ENCODE data around the gene AVPR1B. TPM values are rescaled to one million over a fixed set of nuclear protein-coding genes. Genes with fewer than 3 reads are reported as not detected.

AVPR1B gene
- total RNA-seq, 1 donor from 2014 or later: 0.87 TPM

GRCh38 chr1:206128196-206128595 is 11.0 kb upstream of the AVPR1B start:
- Mint-ChIP-seq H3K27me3 (peaks cover 8% of the 10 kb centered on the region), H3K36me3 (no peaks in the 10 kb centered on the region), H3K27ac (no peak overlapping the region), H3K4me3 (no peak overlapping the region), H3K4me1 (ENCODE audit: unreplicated experiment) (no peaks in the 10 kb centered on the region), H3K9me3 (no peaks in the 10 kb centered on the region)
- TF ChIP-seq CTCF (conservative IDR thresholded peaks at IDR 0.05): no peak
- DNase-seq (ENCODE audit: extremely low spot score, unreplicated experiment): no peak

GRCh38 chr1:206127336-206127735 is 10.1 kb upstream of the AVPR1B start:
- no peaks in the 10 kb centered on the region for H3K4me1 Mint-ChIP-seq (ENCODE audit: unreplicated experiment)
- H3K36me3 Mint-ChIP-seq: no peaks in the 10 kb centered on the region
- H3K27ac Mint-ChIP-seq: no peak overlapping the region
- peaks cover 11% of the 10 kb centered on the region for H3K27me3 Mint-ChIP-seq
- no peak overlapping the region for H3K4me3 Mint-ChIP-seq
- DNase-seq (ENCODE audit: extremely low spot score, unreplicated experiment): no peak
- H3K9me3 Mint-ChIP-seq: no peaks in the 10 kb centered on the region
- no peak for TF ChIP-seq CTCF (conservative IDR thresholded peaks at IDR 0.05)

- DNase-seq (ENCODE audit: extremely low spot score, unreplicated experiment): no peak
- Mint-ChIP-seq H3K4me3 (no peak overlapping the region), H3K9me3 (peaks cover 12% of the 10 kb centered on the region), H3K27ac (no peak overlapping the region), H3K36me3 (no peaks in the 10 kb centered on the region), H3K27me3 (peaks cover 9% of the 10 kb centered on the region), H3K4me1 (ENCODE audit: unreplicated experiment) (no peaks in the 10 kb centered on the region)
- no peak for TF ChIP-seq CTCF (conservative IDR thresholded peaks at IDR 0.05)
Measured at GRCh38 chr1:206125346-206125745, 8.2 kb upstream of the AVPR1B start.

GRCh38 chr1:206122686-206123085 is 5.5 kb upstream of the AVPR1B start:
- H3K27ac Mint-ChIP-seq: no peak overlapping the region
- H3K4me3 Mint-ChIP-seq: no peak overlapping the region
- peaks cover 28% of the 10 kb centered on the region for H3K27me3 Mint-ChIP-seq
- H3K36me3 Mint-ChIP-seq: no peaks in the 10 kb centered on the region
- no peak for DNase-seq (ENCODE audit: extremely low spot score, unreplicated experiment)
- peaks cover 12% of the 10 kb centered on the region for H3K9me3 Mint-ChIP-seq
- H3K4me1 Mint-ChIP-seq (ENCODE audit: unreplicated experiment): peaks cover 3% of the 10 kb centered on the region
- TF ChIP-seq CTCF (conservative IDR thresholded peaks at IDR 0.05): no peak

GRCh38 chr1:206121269-206121668 is 4.1 kb upstream of the AVPR1B start:
- H3K36me3 Mint-ChIP-seq: no peaks in the 10 kb centered on the region
- peaks cover 12% of the 10 kb centered on the region for H3K9me3 Mint-ChIP-seq
- peaks cover 38% of the 10 kb centered on the region for H3K27me3 Mint-ChIP-seq
- DNase-seq (ENCODE audit: extremely low spot score, unreplicated experiment): no peak
- no peak overlapping the region for H3K27ac Mint-ChIP-seq
- no peak overlapping the region for H3K4me3 Mint-ChIP-seq
- TF ChIP-seq CTCF (conservative IDR thresholded peaks at IDR 0.05): no peak
- H3K4me1 Mint-ChIP-seq (ENCODE audit: unreplicated experiment): peaks cover 6% of the 10 kb centered on the region

- peaks cover 12% of the 10 kb centered on the region for H3K9me3 Mint-ChIP-seq
- H3K36me3 Mint-ChIP-seq: no peaks in the 10 kb centered on the region
- no peak for TF ChIP-seq CTCF (conservative IDR thresholded peaks at IDR 0.05)
- no peak overlapping the region for H3K27ac Mint-ChIP-seq
- peaks cover 47% of the 10 kb centered on the region for H3K27me3 Mint-ChIP-seq
- no peak for DNase-seq (ENCODE audit: extremely low spot score, unreplicated experiment)
- peaks cover 6% of the 10 kb centered on the region for H3K4me1 Mint-ChIP-seq (ENCODE audit: unreplicated experiment)
- no peak overlapping the region for H3K4me3 Mint-ChIP-seq
Measured at GRCh38 chr1:206120406-206120805, 3.2 kb upstream of the AVPR1B start.

Data from type B pancreatic cell (in vitro differentiated cells).